ENCODE results near the gene USP32. TPM values are rescaled to one million over a fixed set of nuclear protein-coding genes. Genes with fewer than 3 reads are reported as not detected.

The USP32 gene
- total RNA-seq, 1 experiment from 2014 or later = 62.9 TPM

DNA sequence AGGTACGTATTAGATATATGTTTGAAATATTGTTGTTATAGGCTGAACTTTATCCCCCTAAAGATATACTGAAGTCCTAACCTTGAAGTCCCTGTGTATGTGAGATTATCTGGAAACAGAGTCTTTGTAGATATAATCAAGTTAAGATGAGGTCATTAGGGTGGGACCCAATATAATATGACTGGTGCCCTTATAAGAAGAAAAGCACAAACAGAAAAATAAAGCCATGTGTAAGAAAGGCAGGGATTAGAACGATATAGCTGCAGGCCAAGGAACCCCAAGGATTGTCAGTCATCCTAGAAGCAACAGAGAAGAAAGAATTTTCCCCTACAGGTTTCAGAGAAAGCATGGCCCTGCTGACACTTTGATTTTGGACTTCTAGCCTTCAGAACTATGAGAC, 95.8 kb downstream of the USP32 start:
- H3K4me1 Mint-ChIP-seq (ENCODE audit: insufficient read depth, unreplicated experiment) = no peaks in the 10 kb centered on the region
- POLR2A ChIA-PET = interaction anchor here (0.7 kb wide), 1 partner anchor 50 kb away, joined by 3 read pairs; no protein-coding TSS in a partner anchor
- intact Hi-C loops (cut with micrococcal nuclease) = no loop called here
- TF ChIP-seq, protein P1, sequence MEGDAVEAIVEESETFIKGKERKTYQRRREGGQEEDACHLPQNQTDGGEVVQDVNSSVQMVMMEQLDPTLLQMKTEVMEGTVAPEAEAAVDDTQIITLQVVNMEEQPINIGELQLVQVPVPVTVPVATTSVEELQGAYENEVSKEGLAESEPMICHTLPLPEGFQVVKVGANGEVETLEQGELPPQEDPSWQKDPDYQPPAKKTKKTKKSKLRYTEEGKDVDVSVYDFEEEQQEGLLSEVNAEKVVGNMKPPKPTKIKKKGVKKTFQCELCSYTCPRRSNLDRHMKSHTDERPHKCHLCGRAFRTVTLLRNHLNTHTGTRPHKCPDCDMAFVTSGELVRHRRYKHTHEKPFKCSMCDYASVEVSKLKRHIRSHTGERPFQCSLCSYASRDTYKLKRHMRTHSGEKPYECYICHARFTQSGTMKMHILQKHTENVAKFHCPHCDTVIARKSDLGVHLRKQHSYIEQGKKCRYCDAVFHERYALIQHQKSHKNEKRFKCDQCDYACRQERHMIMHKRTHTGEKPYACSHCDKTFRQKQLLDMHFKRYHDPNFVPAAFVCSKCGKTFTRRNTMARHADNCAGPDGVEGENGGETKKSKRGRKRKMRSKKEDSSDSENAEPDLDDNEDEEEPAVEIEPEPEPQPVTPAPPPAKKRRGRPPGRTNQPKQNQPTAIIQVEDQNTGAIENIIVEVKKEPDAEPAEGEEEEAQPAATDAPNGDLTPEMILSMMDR (IDR thresholded peaks at IDR 0.05; ENCODE audit: unreplicated experiment) = no peak
- H3K36me3 Mint-ChIP-seq (ENCODE audit: insufficient read depth, unreplicated experiment) = peaks cover 18% of the 10 kb centered on the region
- H3K4me3 Mint-ChIP-seq (ENCODE audit: unreplicated experiment) = no peak overlapping the region
- no peaks in the 10 kb centered on the region for H3K27me3 Mint-ChIP-seq (ENCODE audit: insufficient read depth, unreplicated experiment)
- H3K9me3 Mint-ChIP-seq (ENCODE audit: unreplicated experiment) = no peaks in the 10 kb centered on the region
- CTCF ChIA-PET = interaction anchor here (0.6 kb wide), 1 partner anchor 65 kb away, joined by 3 read pairs; no protein-coding TSS in a partner anchor
- no peak for DNase-seq (ENCODE audit: unreplicated experiment)
- no peak overlapping the region for H3K27ac Mint-ChIP-seq (ENCODE audit: low read depth, unreplicated experiment)
- BruUV-seq (replicated peaks) = no TSS peak

DNA sequence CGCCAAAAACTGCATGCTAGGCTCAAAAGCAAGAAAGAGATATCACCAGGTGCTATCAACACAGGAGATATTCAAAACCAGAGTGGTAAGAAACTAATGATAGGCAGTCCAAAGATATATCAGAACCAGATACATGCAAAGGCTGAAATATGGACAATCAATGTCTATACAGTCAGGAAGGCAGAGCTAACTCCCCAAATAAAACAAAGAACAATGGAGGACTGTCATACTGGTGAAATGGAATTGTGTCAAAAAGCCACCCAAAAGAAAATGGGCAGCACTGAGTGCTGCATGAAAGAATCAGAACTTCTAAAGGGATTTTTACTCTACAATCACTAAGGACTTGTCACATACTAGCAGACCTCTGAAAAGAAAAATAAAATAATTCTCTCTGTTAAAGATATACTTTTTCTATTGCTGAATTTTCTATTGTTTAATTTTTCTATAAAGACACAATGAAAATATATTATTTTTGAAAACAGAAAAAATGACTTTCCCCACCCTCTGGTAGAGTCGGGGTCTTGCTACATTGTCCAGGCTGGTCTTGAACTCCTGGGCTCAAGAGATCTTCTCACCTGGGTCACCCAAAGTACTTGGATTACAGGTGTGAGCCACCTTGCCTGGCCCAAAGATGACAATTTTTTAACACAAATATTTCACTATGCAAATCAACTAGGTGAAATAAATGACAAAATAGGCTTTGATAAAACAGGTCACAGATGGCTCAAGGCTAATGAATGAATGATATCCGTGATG, 98.2 kb downstream of the USP32 start:
- H3K36me3 Mint-ChIP-seq (ENCODE audit: insufficient read depth, unreplicated experiment) = peaks cover 24% of the 10 kb centered on the region
- intact Hi-C loops (cut with micrococcal nuclease) = no loop called here
- TF ChIP-seq, protein P1 (IDR thresholded peaks at IDR 0.05; ENCODE audit: unreplicated experiment) = no peak
- no peaks in the 10 kb centered on the region for H3K9me3 Mint-ChIP-seq (ENCODE audit: unreplicated experiment)
- H3K27me3 Mint-ChIP-seq (ENCODE audit: insufficient read depth, unreplicated experiment) = no peaks in the 10 kb centered on the region
- no peak overlapping the region for H3K4me3 Mint-ChIP-seq (ENCODE audit: unreplicated experiment)
- H3K4me1 Mint-ChIP-seq (ENCODE audit: insufficient read depth, unreplicated experiment) = no peaks in the 10 kb centered on the region
- CTCF ChIA-PET = no interaction called here
- no peak for DNase-seq (ENCODE audit: unreplicated experiment)
- POLR2A ChIA-PET = interaction anchor here (0.5 kb wide), 1 partner anchor 107 kb away, joined by 3 read pairs; no protein-coding TSS in a partner anchor
- no TSS peak for BruUV-seq (replicated peaks)
- no peak overlapping the region for H3K27ac Mint-ChIP-seq (ENCODE audit: low read depth, unreplicated experiment)

DNA sequence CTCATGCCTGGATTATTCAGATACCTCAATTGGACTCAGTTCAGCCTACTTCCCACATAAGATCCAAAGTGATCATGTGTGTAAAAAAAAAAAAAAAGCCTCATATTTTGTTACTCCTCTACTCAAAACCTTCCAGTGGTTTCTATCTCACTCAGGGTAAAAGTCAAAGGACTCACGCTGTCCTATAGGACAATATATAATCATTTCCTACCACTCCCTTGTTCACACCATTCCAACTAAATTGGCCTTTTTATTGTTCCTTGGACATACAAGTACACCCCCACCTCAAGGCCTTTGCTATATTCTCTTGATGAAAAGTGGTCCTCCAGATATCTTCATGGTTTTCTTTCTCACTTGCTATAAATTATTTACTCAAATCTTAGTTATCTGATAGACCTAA, 99.2 kb downstream of the USP32 start:
- ChIA-PET POLR2A (no interaction called here), CTCF (interaction anchor here (0.6 kb wide), 1 partner anchor 336 kb away, joined by 3 read pairs; no protein-coding TSS in a partner anchor)
- Mint-ChIP-seq H3K4me3 (ENCODE audit: unreplicated experiment) (no peak overlapping the region), H3K9me3 (ENCODE audit: unreplicated experiment) (no peaks in the 10 kb centered on the region), H3K27ac (ENCODE audit: low read depth, unreplicated experiment) (no peak overlapping the region), H3K27me3 (ENCODE audit: insufficient read depth, unreplicated experiment) (no peaks in the 10 kb centered on the region), H3K36me3 (ENCODE audit: insufficient read depth, unreplicated experiment) (peaks cover 30% of the 10 kb centered on the region), H3K4me1 (ENCODE audit: insufficient read depth, unreplicated experiment) (no peaks in the 10 kb centered on the region)
- TF ChIP-seq, protein P1 (IDR thresholded peaks at IDR 0.05; ENCODE audit: unreplicated experiment) = no peak
- DNase-seq (ENCODE audit: unreplicated experiment) = no peak
- intact Hi-C loops (cut with micrococcal nuclease) = no loop called here
- BruUV-seq (replicated peaks) = no TSS peak

DNA sequence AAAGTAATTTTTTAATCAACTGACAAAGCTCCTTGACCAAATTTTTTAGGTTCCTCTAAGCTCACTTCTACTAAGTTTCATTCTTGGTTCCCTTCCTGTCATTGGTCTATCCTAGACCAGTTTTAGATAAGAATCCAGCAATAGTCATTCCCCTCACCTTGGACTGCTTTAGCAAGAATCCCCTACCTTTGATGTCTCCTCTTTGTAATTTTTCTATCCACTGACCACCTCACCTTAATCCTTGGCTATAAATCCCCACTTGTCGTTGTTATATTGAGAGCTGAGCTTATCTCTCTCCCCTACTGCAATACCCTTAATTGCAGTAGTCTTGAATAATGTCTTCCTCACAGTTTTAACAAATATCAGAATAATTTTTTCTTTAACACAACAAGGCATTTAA, 107.2 kb downstream of the USP32 start:
- no TSS peak for BruUV-seq (replicated peaks)
- peaks cover 39% of the 10 kb centered on the region for H3K36me3 Mint-ChIP-seq (ENCODE audit: insufficient read depth, unreplicated experiment)
- H3K27me3 Mint-ChIP-seq (ENCODE audit: insufficient read depth, unreplicated experiment) = no peaks in the 10 kb centered on the region
- no peak overlapping the region for H3K4me3 Mint-ChIP-seq (ENCODE audit: unreplicated experiment)
- TF ChIP-seq, protein P1 (IDR thresholded peaks at IDR 0.05; ENCODE audit: unreplicated experiment) = no peak
- no peak for DNase-seq (ENCODE audit: unreplicated experiment)
- H3K27ac Mint-ChIP-seq (ENCODE audit: low read depth, unreplicated experiment) = no peak overlapping the region
- ChIA-PET CTCF (no interaction called here), POLR2A (interaction anchor here (1.3 kb wide), 1 partner anchor 11 kb away, joined by 5 read pairs; no protein-coding TSS in a partner anchor)
- intact Hi-C loops (cut with micrococcal nuclease) = no loop called here
- H3K4me1 Mint-ChIP-seq (ENCODE audit: insufficient read depth, unreplicated experiment) = no peaks in the 10 kb centered on the region
- no peaks in the 10 kb centered on the region for H3K9me3 Mint-ChIP-seq (ENCODE audit: unreplicated experiment)
